ENCODE results near the gene ZNF341.

The ZNF341 gene

GRCh38 chr20:33703498-33704137 is 28.2 kb upstream of the ZNF341 start:
- DNase-seq = no peak

GRCh38 chr20:33704197-33704924 is 27.4 kb upstream of the ZNF341 start:
- no peak for DNase-seq

- no peak for DNase-seq
These were observed 24.1 kb upstream of the ZNF341 start for GRCh38 chr20:33707668-33708067.

- no peak for DNase-seq
These were observed 22.4 kb upstream of the ZNF341 start for GRCh38 chr20:33709398-33709797.

- no peak for DNase-seq
These were observed 21.8 kb upstream of the ZNF341 start for GRCh38 chr20:33709905-33710541.

- DNase-seq = no peak
These were observed 20.9 kb upstream of the ZNF341 start for GRCh38 chr20:33710681-33711445.

GRCh38 chr20:33711446-33711738 is 20.4 kb upstream of the ZNF341 start:
- no peak for DNase-seq

- no peak for DNase-seq
These were observed 17.9 kb upstream of the ZNF341 start for GRCh38 chr20:33713865-33714367.

- DNase-seq = no peak
These were observed 15.3 kb upstream of the ZNF341 start for GRCh38 chr20:33716498-33716897.

GRCh38 chr20:33719277-33719988 is 12.4 kb upstream of the ZNF341 start:
- DNase-seq = no peak

- peak; percentile 95 to 97 for DNase-seq
These were observed 11.6 kb upstream of the ZNF341 start, which contains the start of gene PXMP4 for GRCh38 chr20:33719989-33720709. Gene PXMP4 (minus strand): TSS chr20:33720310. CDS start chr20:33720207, 103 bp downstream.

- DNase-seq = no peak
These were observed 10.2 kb upstream of the ZNF341 start for GRCh38 chr20:33721391-33722140.

- no peak for DNase-seq
These were observed 7.2 kb upstream of the ZNF341 start for GRCh38 chr20:33724439-33725094.

GRCh38 chr20:33725607-33726264 is 6.1 kb upstream of the ZNF341 start:
- no peak for DNase-seq

- DNase-seq = no peak
These were observed 4.7 kb upstream of the ZNF341 start for GRCh38 chr20:33727115-33727479.

- DNase-seq = no peak
These were observed 4.0 kb upstream of the ZNF341 start for GRCh38 chr20:33727806-33728205.

GRCh38 chr20:33728463-33728862 is 3.3 kb upstream of the ZNF341 start:
- DNase-seq = no peak

- no peak for DNase-seq
These were observed 2.7 kb upstream of the ZNF341 start for GRCh38 chr20:33729101-33729500.

GRCh38 chr20:33730946-33731692 is 677 bp upstream of the ZNF341 start:
- no peak for DNase-seq

Measured in CD4-positive, alpha-beta T cell treated with Interferon alpha-2 for 1 hour (primary cell).